Measurements from ENCODE around the gene UTS2R.

Gene UTS2R

DNA sequence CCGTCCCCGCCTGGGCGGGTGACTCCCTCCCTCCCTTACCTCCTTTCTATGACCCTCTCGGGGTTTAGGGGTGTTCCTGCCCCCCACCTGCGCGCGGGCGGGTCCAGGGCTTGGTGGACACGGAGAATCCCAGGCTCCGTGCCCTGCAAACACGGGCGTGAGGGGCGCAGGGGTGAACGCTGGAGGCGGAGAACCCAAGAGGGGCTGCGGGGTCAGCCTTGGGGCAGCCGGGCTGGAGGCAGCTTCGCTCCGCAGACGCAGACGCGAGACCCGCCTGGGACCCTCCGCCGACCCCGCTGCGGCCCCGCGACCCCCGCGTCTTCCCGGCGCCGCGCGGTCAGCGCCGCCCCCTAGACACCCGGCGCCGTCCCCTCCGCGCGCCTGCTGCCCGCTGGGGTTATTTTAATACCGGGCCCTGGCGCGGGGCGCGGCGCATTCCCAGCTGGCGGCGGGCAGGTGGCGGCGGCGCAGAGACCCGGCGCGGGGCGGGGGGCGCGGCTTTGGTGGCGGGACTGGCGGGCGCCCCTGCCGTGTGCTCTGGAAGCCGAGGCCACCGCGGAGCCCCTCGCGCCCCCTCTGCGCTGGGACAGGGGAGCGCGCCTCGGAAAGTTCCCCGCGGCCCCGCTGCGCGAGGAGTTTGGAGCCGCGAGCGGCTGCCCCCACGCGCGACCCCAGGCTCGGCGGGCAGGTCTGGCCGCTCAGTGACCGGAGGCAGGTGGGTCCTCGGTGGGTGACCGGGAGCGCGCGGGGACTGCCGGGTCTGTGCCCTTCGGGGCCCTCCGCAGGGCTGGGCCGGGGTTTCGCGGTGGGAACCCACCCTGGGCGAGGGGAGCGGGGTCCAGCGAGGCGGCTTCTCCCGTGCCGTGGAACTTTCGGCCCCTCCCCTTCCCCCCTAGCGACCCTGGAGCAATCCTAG, at the start of gene UTS2R:
UTS2R (plus strand) TSS at position 433 of the 916 bp plus-strand sequence. CDS start 2,560 bp downstream, outside the sequence.
- no peak for DNase-seq

DNA sequence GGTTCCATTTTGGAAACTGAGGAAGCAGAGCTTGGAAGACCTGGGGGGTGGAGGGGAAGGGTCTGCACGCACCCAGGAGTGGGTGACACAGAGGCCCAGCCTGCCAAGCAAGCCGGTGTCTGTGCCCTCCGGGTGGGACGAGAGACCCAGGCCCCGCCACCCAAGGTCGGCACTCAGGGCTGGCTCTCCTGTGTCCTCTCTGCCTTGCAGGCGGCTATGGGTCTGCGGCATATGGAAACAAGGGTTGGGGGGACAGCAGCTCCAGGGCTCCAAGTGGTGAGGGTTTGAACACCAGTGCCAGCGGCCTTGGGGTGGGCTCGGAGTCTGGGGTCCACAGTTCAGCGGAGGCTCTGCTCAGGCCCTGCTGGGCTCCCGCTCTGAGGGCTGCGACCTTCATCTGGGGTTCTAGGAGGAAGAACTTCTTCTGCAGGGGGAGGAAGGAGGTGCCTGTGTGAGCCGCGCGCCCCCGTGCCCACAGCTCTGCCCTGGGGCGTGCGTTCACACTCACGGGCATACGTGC, 49.6 kb upstream of the UTS2R start:
- no peak for DNase-seq

- no peak for DNase-seq
These were observed 48.8 kb upstream of the UTS2R start for GRCh38 chr17:82322526-82323453.

DNA sequence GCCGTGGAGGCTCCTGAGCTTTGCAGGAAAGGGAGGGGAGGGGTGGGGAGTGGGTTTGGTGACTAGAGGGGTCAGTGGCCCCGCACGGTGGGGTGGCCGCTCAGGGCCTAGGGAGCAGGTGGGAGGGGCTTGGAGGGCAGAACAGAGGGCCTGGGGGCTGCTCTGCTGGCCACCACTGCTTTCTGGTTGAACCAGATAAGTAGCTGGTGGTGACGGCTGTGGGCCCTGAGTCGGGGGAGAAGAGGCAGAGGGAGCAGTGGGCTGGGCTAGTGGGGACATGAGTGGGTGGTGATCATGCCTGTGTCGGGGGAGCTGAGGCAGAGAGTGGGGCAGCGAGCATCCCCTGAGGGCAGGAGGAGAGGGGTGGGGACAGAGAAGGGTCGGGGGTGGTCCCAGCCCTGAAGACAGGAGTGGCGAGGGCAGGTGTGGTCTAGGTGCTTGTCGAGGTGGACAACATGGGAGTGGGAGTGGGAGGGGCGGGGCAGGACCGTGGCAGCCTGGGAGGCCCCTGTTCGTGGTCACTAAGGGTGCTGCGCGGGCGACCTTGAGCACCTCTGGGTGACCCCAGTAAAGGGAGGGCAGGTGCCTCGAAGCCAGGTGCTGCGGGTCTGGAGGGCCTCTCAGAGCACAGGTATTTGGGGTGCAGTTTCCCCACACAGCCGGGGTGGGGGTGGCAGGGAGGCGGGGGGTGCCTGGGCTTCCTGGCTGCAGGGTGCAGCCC, 47.9 kb upstream of the UTS2R start:
- no peak for DNase-seq

DNA sequence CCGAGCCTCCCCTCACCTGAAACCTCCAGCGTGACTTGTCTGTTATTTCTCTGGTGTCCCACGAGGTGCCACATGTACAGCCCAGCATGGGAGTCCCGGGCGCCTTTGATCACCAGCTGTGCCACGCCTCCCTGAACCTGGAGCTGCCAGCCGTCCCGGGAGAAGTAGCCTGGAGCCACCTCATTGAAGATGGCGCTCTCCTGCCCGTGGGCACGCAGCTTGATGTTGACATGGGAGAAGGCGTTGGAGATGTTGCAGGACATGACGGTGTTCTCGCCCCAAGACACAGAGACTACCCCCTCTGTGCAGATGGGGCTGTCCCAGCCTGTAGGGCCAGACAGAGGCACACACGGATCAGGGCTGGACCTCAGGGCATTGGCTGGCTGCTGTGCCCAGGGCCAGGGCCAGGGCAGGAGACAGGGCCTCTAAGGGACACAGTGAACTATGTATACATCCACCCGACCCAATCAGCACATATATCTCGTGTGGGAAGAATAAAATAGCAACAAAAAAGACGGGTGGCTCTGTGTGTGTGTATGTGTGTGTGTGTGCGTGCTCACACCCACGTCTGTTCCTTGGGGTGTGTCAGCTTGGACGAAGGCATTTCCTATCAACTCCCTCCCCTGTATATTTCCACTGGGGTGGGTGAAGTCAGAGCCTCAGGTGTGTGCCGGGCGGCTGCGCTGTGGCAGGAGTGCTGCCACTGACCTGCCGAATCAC, 46.8 kb upstream of the UTS2R start:
- no peak for DNase-seq

GRCh38 chr17:82325286-82326180, 46.0 kb upstream of the UTS2R start:
- DNase-seq = no peak

GRCh38 chr17:82327289-82327688, 44.3 kb upstream of the UTS2R start:
- no peak for DNase-seq

- no peak for DNase-seq
These were observed 43.8 kb upstream of the UTS2R start for GRCh38 chr17:82327757-82328140.

- DNase-seq = no peak
These were observed 43.2 kb upstream of the UTS2R start for GRCh38 chr17:82328141-82328993.

- DNase-seq = no peak
These were observed 42.5 kb upstream of the UTS2R start for GRCh38 chr17:82328994-82329507.

- no peak for DNase-seq
These were observed 41.8 kb upstream of the UTS2R start for GRCh38 chr17:82329683-82330321.

- no peak for DNase-seq
These were observed 41.0 kb upstream of the UTS2R start for GRCh38 chr17:82330322-82331239.

DNA sequence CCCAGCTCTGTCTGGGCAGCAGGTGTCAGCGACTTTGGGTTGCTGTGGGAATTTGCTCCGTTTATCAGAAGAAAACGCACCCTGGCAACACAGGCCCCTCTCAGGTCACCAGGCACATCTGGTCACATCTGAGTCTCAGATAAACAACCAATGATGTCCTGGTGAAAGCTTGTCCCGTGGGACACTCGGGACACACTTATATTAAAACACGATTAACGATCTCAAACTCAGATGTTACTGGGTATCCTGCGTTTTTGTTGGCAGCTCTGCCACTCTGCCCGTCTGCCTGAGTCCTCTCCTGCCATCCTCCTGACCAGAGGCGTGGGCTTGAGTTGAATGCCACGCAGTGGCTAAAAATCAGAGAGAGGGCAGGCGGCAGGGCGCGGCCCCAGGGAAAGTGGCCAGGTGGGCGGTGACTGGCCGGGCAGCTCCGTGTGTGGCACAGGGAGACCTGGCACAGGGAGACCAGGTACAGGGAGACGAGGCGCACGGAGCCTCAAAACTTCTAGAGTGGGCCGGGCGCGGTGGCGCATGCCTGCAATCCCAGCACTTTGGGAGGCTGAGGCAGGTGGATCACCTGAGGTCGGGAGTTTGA, 40.1 kb upstream of the UTS2R start:
- DNase-seq = no peak

DNA sequence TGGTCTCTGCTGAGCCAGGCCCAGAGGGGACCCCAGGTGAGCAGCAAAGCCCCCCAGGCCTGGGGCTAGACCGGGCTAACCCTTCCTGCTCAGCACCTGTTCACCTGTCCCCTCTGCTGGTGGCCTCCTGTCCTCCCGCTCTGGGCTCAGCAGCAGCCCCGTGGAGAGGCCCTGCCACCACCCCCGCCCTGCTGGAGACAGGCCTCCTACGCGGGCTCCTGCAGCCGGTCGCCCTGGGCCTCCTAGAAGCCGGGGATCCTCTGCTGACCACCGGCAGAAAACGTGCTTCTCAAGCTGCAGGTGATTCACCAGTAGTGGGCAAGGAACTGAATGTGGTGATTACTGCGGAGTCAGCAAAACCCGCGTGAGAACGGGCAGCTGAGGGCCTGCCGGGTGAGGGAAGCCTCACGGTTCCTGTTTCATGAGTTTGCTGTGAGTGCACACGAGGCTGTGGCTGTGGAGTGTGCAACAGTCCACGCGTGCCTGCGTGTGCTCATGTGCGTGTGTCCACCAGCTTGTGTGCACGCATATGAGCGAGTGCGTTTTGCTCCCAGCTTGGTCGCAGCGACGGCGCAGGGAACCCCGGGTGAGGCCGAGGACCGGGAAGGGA, 38.8 kb upstream of the UTS2R start:
- no peak for DNase-seq

- peak; percentile 27 for DNase-seq
These were observed 38.0 kb upstream of the UTS2R start, which contains the start of gene SECTM1 for GRCh38 chr17:82333279-82334171. TSS of gene SECTM1 (minus strand) at chr17:82333766. CDS start at chr17:82327240, 6,526 bp downstream.

DNA sequence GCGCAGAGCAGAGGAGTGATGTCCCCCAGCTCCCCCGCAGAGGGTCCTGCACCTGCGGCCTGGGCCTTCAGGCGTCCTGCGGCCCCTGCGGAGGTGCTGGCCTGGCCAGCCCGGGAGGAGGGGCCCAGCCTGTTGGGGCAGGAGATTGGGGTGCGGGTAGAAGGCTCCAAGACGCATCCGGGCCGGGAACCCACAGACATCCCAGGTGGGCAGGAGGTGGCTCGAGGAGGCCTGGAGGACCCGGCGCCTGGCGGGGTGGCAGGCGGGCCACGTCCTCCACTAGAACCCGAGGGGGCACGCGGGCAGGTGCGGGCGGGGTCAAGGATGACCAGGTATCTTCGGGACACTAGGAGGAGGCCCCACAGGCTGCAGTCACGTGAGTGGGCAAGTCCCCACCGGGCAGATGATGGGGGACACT, 37.4 kb upstream of the UTS2R start:
- no peak for DNase-seq
